ENCODE results near the gene MSMO1. TPM values are rescaled to one million over a fixed set of nuclear protein-coding genes. Genes with fewer than 3 reads are reported as not detected.

Gene MSMO1
- total RNA-seq, 1 donor from 2014 or later: 206 TPM

DNA sequence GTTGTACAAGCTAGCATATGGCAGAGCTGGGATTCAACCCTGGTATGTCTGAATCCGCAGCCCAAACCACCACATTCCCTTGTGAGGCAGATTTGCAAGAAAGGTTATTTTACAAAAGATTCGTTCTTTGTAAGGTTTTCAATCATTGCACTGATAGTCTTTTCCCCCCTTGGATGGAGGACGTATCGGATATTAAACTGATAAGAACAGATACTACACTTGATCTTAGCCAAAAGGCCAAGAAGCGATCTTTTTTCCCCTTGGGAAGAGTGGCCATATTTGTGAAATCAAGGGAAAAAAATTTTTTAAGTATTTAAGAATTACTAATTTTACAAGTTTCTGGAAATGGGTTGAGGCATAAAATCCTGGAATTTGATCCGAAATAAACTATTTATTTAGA, 34.4 kb upstream of the MSMO1 start:
- Histone ChIP-seq H3K36me3 (ENCODE audit: control insufficient read depth, insufficient read depth, low read length) (peaks cover 5% of the 10 kb centered on the region), H3K27me3 (ENCODE audit: control insufficient read depth, insufficient read depth, low read length) (no peaks in the 10 kb centered on the region), H3K4me3 (ENCODE audit: low read depth, low read length) (no peak overlapping the region)
- TF ChIP-seq CTCF (IDR thresholded peaks at IDR 0.05; ENCODE audit: insufficient read depth, low read length, severe bottlenecking): no peak
- no peak for FAIRE-seq
- no peak for DNase-seq (ENCODE audit: low read depth)

DNA sequence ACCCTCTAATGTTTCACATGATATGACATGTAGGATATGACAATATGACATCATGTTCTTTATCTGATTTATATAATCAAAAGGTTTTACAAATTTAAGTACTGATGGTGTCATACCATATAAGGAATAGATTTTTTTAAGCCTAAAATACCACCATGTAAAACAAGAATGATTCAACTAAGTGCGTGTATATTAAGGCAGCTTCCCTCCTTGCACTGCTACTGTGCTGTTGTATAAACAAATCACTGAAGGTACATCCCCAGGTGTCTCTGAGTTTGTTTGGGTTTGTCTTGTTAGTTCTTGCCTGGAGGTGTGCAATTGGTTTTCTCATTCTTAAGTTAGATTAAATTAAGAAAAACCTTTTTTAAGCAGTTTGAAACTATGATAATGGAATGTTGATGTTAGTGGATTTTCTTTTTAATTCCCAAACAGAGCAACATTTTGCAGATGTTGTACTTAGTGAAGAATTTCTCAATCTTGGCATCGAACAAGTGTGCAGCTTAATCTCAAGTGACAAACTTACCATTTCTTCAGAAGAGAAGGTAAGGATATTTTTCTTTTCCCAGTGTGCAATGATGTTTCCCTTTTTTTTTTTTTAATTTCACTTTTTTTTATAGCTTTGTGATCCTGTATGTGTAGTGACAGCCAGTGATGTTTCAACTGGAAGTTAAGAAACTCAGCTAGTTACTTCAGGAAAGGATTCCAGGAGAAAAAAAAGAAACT, 33.4 kb upstream of the MSMO1 start:
- FAIRE-seq (no peak), DNase-seq (ENCODE audit: low read depth) (peak; percentile 36)
- TF ChIP-seq CTCF (IDR thresholded peaks at IDR 0.05; ENCODE audit: insufficient read depth, low read length, severe bottlenecking): no peak
- Histone ChIP-seq H3K4me3 (ENCODE audit: low read depth, low read length) (no peak overlapping the region), H3K27me3 (ENCODE audit: control insufficient read depth, insufficient read depth, low read length) (no peaks in the 10 kb centered on the region), H3K36me3 (ENCODE audit: control insufficient read depth, insufficient read depth, low read length) (peaks cover 5% of the 10 kb centered on the region)

DNA sequence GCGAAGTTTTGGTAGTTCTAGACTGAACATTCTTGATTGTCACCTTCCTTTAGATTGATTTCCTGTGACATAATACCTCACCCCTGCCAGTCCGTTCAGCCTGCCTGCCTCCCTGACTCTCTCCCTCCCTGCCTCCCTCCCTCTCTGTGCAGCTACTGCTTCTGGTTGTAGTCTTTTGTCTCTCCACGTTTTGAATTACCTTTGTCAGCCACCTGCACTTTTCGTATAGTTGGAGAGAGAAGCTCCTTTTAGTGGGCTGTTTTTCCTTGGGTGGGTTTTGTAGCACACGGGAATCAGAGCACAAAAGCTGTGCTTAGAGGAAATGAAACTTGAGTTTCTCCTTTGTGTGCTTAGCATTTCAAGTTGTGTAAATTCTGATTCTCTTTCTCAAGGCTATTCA, 32.6 kb upstream of the MSMO1 start:
- no peak overlapping the region for H3K4me3 ChIP-seq (ENCODE audit: low read depth, low read length)
- peaks cover 5% of the 10 kb centered on the region for H3K36me3 ChIP-seq (ENCODE audit: control insufficient read depth, insufficient read depth, low read length)
- no peak for FAIRE-seq
- DNase-seq (ENCODE audit: low read depth): no peak
- no peaks in the 10 kb centered on the region for H3K27me3 ChIP-seq (ENCODE audit: control insufficient read depth, insufficient read depth, low read length)
- no peak for TF ChIP-seq CTCF (IDR thresholded peaks at IDR 0.05; ENCODE audit: insufficient read depth, low read length, severe bottlenecking)

DNA sequence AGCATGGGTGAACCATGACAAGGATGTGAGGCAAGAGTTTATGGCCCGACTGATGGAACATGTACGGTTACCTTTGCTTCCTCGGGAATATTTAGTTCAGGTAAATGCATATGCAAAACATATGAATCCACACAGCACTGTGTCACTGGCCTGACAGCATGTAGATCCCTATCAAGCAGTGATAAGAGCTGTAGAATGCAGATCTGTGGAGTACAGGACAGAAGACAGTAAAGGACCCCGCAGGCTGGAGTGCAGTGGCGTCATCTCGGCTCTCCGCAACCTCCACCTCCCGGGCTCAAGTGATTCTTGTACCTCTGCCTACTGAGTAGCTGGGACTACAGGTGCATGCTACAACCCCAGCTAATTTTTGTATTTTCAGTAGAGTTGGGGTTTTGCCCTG, 29.8 kb upstream of the MSMO1 start:
- FAIRE-seq (no peak), DNase-seq (ENCODE audit: low read depth) (no peak)
- no peak for TF ChIP-seq CTCF (IDR thresholded peaks at IDR 0.05; ENCODE audit: insufficient read depth, low read length, severe bottlenecking)
- Histone ChIP-seq H3K27me3 (ENCODE audit: control insufficient read depth, insufficient read depth, low read length) (no peaks in the 10 kb centered on the region), H3K36me3 (ENCODE audit: control insufficient read depth, insufficient read depth, low read length) (peaks cover 7% of the 10 kb centered on the region), H3K4me3 (ENCODE audit: low read depth, low read length) (no peak overlapping the region)

DNA sequence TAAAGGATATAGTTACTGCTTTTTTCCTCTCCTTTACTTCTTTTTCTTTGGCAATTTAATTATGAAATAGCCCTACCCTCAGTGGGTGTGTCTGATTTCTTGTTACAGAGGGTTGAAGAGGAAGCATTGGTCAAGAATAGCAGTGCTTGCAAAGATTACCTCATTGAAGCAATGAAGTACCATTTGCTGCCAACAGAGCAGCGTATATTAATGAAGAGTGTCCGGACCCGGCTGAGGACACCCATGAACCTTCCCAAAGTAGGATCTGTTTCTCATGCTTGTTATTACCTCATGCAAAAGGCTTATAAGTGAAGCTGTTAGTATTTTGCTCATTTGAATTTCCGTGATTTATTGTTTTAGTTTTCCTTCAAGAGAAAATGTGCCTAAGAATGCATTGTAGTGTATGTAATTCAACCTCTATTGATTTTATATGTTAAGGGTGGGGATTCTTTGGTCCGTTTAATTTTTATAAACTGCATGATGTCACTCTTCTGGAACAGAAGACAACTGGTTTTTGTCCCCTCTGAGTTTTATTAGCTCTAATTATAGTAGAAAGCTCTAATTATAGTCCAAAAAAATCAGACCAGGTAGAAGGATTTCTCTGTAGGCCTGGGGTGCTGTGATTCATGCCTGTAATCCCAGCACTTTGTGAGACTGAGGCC, 27.9 kb upstream of the MSMO1 start:
- TF ChIP-seq CTCF (IDR thresholded peaks at IDR 0.05; ENCODE audit: insufficient read depth, low read length, severe bottlenecking): no peak
- Histone ChIP-seq H3K36me3 (ENCODE audit: control insufficient read depth, insufficient read depth, low read length) (peaks cover 8% of the 10 kb centered on the region), H3K4me3 (ENCODE audit: low read depth, low read length) (no peak overlapping the region), H3K27me3 (ENCODE audit: control insufficient read depth, insufficient read depth, low read length) (no peaks in the 10 kb centered on the region)
- no peak for FAIRE-seq
- no peak for DNase-seq (ENCODE audit: low read depth)

All from bronchial epithelial cell (primary cell).